NCI-H1694 treated with DMSO at 0.1 percent for 48 hours (cell line): ENCODE measurements around the gene ELL.

Experiments
- DNase-seq: peaks from one replicate; lab custom pipeline; 2025; lab: John Stamatoyannopoulos, UW

Gene ELL

GRCh38 chr19:18504886-18505610 lies 16.8 kb downstream of the ELL start:
- DNase-seq = no peak

GRCh38 chr19:18503971-18504885 lies 17.6 kb downstream of the ELL start:
- DNase-seq = no peak

DNA sequence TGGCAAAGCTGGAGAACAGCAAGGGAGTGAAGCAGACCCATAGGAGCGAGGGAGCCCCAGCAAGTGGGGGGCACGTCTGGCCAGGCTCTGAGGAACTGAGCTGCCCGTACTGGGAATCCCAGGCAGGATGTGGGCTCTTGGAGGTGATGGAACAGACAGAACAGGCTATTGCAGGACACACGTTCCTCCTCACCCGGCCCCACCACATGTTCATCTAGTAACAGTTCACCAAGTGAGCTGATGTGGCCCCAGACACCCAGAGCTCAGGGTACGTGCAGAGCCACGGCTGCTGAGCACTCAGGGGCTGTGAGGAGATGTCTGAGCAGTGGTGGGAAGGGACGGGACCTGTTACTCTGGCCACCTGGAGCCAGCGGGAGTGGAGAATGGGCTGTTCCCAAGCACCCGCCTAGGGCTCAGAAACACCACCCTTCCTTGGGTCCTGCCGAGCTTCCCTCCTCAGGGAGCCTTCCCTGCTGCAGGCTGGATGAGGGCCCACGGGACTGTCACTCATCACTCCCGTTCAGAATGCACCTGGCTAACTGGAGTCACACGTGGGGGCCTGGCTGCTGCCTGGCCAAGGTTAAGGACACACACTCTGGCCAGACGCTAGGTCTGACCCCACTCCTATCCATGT lies 18.4 kb downstream of the ELL start:
- no peak for DNase-seq

DNA sequence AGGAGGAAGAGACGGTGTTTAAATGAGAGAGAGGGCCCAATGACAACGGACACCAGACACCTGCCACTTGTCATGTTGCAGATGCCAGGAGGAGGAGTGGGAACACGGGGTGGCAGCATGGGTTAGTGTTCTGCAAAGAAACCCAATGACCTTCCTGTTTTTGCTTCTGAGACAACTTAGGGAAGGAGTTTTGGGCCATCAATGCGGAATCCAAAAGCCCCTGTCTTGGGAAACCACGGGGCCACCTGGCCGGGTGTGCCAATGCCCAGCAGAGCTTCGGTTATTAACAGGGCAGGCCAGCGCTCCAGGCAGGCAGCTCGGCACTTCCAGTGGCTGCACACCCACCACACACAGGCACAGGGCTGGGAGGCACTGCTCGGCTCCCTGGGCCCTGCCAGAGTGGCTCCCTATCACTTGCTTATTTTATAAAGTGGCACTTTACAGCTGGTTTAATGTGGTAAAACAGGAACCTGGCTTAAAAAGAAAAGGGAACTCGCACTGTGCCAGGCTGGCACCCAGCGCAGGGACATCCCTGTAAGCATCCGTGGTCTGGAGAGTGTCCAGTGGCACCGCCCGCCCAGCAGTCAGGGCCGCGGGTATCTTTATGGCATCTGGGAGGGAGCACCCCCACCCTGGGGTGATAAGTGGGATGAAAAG lies 19.1 kb downstream of the ELL start:
- no peak for DNase-seq

- DNase-seq = no peak
These were observed 19.6 kb downstream of the ELL start for GRCh38 chr19:18502246-18502637.

DNA sequence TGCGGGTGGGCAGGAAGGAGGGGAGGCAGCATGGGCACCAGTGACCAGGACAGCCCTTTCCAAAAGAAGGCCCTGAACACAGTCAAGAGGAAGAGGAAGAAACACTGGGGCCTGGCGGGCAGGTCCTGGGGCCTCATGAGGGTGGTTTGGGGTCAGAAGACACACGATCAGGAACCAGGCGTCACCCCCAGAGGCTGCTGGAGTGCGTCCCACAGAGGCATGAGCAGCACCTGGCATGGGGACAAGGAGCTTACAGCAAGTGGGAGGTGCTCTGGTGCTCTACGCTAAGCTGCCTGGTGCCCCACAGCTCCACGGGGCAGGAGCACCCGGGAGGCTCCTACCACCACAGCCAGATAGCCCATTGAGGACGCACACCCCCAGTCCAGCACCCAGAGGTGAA lies 20.0 kb downstream of the ELL start:
- DNase-seq = no peak

- no peak for DNase-seq
These were observed 20.5 kb downstream of the ELL start for GRCh38 chr19:18501351-18501750.

- DNase-seq = no peak
These were observed 21.1 kb downstream of the ELL start for GRCh38 chr19:18500799-18501198.

GRCh38 chr19:18500376-18500775 lies 21.5 kb downstream of the ELL start:
- DNase-seq = no peak

DNA sequence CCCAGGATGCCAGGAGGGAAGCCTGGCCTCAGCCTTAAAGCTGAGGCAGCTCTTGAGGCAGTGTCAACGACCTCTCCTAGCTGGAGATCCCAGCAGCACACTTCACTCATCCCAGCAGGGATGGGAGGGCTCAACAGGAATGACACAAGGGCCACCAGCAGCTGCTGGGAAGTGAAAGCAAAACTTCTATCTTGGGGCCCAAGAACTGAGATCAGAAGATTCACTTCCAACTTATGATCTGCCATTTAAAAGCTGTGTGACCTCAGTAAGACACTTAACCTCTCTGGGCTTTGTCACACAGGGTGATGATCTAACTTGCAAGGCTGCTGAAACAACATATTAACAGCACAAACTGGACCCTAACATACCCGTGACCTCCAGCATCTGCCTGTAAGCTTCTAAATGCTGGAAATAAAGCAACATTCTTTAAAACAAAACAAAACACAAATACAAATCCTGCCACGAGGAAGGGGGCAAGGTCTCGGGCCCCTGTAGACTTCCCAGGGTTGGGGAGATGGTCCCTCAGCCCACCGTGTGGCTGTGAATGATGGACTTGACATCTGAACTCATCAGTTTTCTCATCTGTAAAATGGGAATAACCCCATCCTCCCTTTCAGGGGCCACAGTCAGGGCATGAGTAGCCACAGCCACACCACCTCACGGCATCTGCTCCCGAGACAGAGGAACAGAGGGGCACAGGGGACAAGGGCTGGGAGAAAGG lies 22.7 kb downstream of the ELL start:
- DNase-seq = no peak

- no peak for DNase-seq
These were observed 25.0 kb downstream of the ELL start for GRCh38 chr19:18496980-18497256.

- no peak for DNase-seq
These were observed 25.5 kb downstream of the ELL start for GRCh38 chr19:18496167-18496979.

- DNase-seq = no peak
These were observed 26.5 kb downstream of the ELL start for GRCh38 chr19:18495204-18495911.

- DNase-seq = no peak
These were observed 27.6 kb downstream of the ELL start for GRCh38 chr19:18494267-18494607.

- no peak for DNase-seq
These were observed 28.2 kb downstream of the ELL start for GRCh38 chr19:18493440-18494266.

DNA sequence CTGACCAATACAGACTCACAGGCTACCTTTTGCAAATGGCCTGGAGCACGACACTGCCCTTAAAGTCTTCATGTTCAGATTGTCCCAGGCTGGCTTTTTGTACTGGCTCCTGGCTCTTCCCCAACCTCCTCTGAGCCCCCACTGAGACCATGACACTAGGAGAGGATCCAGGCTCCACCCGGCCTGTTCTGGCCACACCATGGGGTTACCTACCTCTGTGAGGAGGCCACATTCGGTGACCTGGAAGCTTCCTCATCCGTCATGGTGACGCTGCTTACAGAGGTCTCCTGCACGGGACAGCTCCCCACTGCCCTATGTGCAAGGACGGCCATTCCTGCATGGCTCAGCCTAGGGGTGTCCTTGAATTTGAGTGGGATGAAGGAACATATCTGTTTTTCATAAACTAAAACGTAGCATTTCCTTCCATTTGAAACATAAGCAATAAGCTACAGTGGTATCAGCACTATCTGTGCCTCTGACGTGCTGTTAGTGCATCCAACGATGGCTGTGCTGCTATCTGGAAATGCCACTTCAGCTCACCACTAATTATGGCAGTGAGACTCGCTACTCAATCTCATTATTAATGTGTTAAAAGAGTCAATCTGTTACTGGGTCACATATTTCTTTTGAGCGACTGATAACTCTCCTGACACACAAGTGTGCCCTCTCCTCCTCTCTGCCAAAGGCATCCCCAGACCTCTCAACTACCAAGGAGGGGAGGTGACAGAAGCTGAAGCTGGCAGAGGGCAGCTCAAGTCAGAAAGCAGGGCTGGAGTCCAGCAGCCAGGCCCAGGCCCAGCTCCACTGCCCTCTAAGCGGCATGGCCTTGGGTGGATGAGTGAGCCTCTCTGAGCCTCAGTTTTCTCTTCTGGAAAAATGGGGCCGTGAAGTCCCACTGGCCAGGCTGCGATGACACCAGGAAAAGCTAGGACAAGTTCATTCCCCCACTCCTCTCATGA lies 29.6 kb downstream of the ELL start:
- no peak for DNase-seq

GRCh38 chr19:18490728-18491127 lies 31.1 kb downstream of the ELL start:
- no peak for DNase-seq

DNA sequence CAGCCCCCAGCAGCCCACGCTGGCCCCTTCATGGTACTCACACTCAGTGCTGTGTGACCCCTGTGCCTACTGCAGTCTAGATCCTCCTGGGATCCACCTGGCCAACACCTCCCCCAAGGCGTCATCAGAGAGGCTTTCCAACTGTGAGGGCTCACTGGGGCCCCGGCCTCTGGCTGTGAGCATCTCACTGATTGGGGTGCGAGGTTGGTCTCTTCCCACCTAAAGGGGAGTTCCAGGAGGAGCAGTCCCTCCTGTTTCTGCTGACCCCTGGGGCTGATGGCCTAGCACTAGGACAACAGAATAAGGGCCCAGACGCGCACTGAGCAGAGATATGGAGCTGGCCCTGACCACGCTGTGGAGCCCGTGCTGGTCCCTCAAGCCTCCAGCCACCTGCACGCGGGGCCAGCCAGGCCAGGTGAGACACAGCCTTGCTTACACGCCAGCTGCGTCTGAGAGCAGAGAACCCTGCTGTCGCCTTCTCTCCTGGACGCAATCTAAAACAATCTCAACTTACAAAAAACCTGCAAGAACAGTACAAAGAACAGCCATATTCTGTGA lies 32.2 kb downstream of the ELL start:
- DNase-seq = no peak
